Urothelium cell line (cell line): Measurements from ENCODE around the gene TRDN.

Experiments
- DNase-seq: peaks from one replicate; pipeline ENCODE4 v3.0.0; 2011; ENCODE audit warnings: low spot score, mixed read lengths
- FAIRE-seq: peaks from 2 replicates; lab custom pipeline; 2011; peaks lifted over from hg19 to GRCh38; lab: Jason Lieb, UNC

TRDN gene

GRCh38 chr6:123636782-123637181, at the start of gene TRDN:
Gene TRDN (minus strand): TSS chr6:123636950. CDS start chr6:123636775, 175 bp downstream.
- FAIRE-seq: no peak

GRCh38 chr6:123681957-123682462, 45.3 kb upstream of the TRDN start:
- DNase-seq: no peak
- no peak for FAIRE-seq

More at GRCh38 chr6:123636782-123637181, at the start of gene TRDN:
- no peak for DNase-seq

GRCh38 chr6:123677897-123678296, 41.1 kb upstream of the TRDN start:
- FAIRE-seq (no peak), DNase-seq (no peak)

GRCh38 chr6:123676793-123677192, 40.0 kb upstream of the TRDN start:
- FAIRE-seq: no peak
- no peak for DNase-seq

- FAIRE-seq: no peak
- DNase-seq: no peak
These were observed 32.3 kb upstream of the TRDN start for GRCh38 chr6:123668965-123669591.

- DNase-seq (no peak), FAIRE-seq (no peak)
These were observed 31.3 kb upstream of the TRDN start for GRCh38 chr6:123668063-123668462.

- DNase-seq: no peak
- FAIRE-seq: no peak
These were observed 26.7 kb upstream of the TRDN start for GRCh38 chr6:123663436-123663835.

- no peak for FAIRE-seq
These were observed 26.0 kb upstream of the TRDN start for GRCh38 chr6:123662757-123663156.

GRCh38 chr6:123661105-123661891, 24.5 kb upstream of the TRDN start:
- no peak for DNase-seq
- FAIRE-seq: no peak

More at GRCh38 chr6:123662757-123663156, 26.0 kb upstream of the TRDN start:
- DNase-seq: no peak

GRCh38 chr6:123659960-123660748, 23.4 kb upstream of the TRDN start:
- FAIRE-seq (no peak), DNase-seq (no peak)

GRCh38 chr6:123658848-123659247, 22.1 kb upstream of the TRDN start:
- FAIRE-seq: no peak
- DNase-seq: no peak

GRCh38 chr6:123655521-123656306, 19.0 kb upstream of the TRDN start:
- no peak for FAIRE-seq

GRCh38 chr6:123648723-123649122, 12.0 kb upstream of the TRDN start:
- DNase-seq: no peak
- no peak for FAIRE-seq

More at GRCh38 chr6:123655521-123656306, 19.0 kb upstream of the TRDN start:
- DNase-seq: peak; percentile 5

GRCh38 chr6:123648020-123648580, 11.3 kb upstream of the TRDN start:
- FAIRE-seq (no peak), DNase-seq (no peak)

GRCh38 chr6:123641497-123641896, 4.7 kb upstream of the TRDN start:
- FAIRE-seq: no peak

GRCh38 chr6:123640567-123641187, 3.9 kb upstream of the TRDN start:
- DNase-seq: no peak

More at GRCh38 chr6:123641497-123641896, 4.7 kb upstream of the TRDN start:
- DNase-seq: no peak

GRCh38 chr6:123638865-123639264, 2.1 kb upstream of the TRDN start:
- DNase-seq (no peak), FAIRE-seq (no peak)

More at GRCh38 chr6:123640567-123641187, 3.9 kb upstream of the TRDN start:
- FAIRE-seq: no peak

GRCh38 chr6:123636282-123636681, 468 bp downstream of the TRDN start:
- FAIRE-seq (no peak), DNase-seq (no peak)

GRCh38 chr6:123635567-123635966, 1.2 kb downstream of the TRDN start:
- no peak for FAIRE-seq
- DNase-seq: no peak

GRCh38 chr6:123635144-123635543, 1.6 kb downstream of the TRDN start:
- no peak for FAIRE-seq
- DNase-seq: no peak
